Activated CD4-positive, alpha-beta T cell treated with anti-CD3 and anti-CD28 coated beads, Interleukin-2, amount 50 U/mL, for 48 hours (primary cell): ENCODE measurements around the gene CHTF18.

ENCODE experiments used
- DNase-seq, 2 experiments: peaks; one replicate each; pipeline ENCODE4 v3.0.0-alpha.2; 2020

Gene CHTF18

GRCh38 chr16:776824-777223 is 11.6 kb upstream of the CHTF18 start:
- no peak for DNase-seq

GRCh38 chr16:777826-778225 is 10.6 kb upstream of the CHTF18 start:
- DNase-seq: no peak

GRCh38 chr16:778447-778846 is 10.0 kb upstream of the CHTF18 start:
- DNase-seq: no peak

- DNase-seq: no peak
These were observed 9.4 kb upstream of the CHTF18 start for GRCh38 chr16:778909-779527.

- no peak for DNase-seq
These were observed 8.9 kb upstream of the CHTF18 start for GRCh38 chr16:779561-779960.

GRCh38 chr16:780296-780695 is 8.1 kb upstream of the CHTF18 start:
- no peak for DNase-seq

GRCh38 chr16:781346-782010 is 6.9 kb upstream of the CHTF18 start:
- no peak for DNase-seq

GRCh38 chr16:782258-782657 is 6.2 kb upstream of the CHTF18 start:
- no peak for DNase-seq

GRCh38 chr16:782766-783403 is 5.5 kb upstream of the CHTF18 start:
- DNase-seq: no peak

- DNase-seq: no peak
These were observed 4.8 kb upstream of the CHTF18 start for GRCh38 chr16:783404-784161.

- DNase-seq: no peak
These were observed 4.0 kb upstream of the CHTF18 start for GRCh38 chr16:784431-784830.

- DNase-seq: peak; percentile 82 to 84
These were observed 2.6 kb upstream of the CHTF18 start for GRCh38 chr16:785563-786535.

GRCh38 chr16:787321-787966 is 976 bp upstream of the CHTF18 start:
- DNase-seq: no peak

GRCh38 chr16:787978-788398 is 432 bp upstream of the CHTF18 start, which contains the start of gene RPUSD1:
Gene RPUSD1, minus strand, starts transcription at chr16:788381. Its CDS starts 644 bp downstream, at chr16:787737.
- no peak for DNase-seq

- DNase-seq: no peak
These were observed 901 bp downstream of the CHTF18 start for GRCh38 chr16:789191-789850.

GRCh38 chr16:790086-790485 is 1.7 kb downstream of the CHTF18 start:
- DNase-seq: no peak

- no peak for DNase-seq
These were observed 2.7 kb downstream of the CHTF18 start for GRCh38 chr16:791131-791530.

- no peak for DNase-seq
These were observed 4.0 kb downstream of the CHTF18 start for GRCh38 chr16:792221-792995.

- DNase-seq: no peak
These were observed 5.0 kb downstream of the CHTF18 start for GRCh38 chr16:793414-793813.

- no peak for DNase-seq
These were observed 5.8 kb downstream of the CHTF18 start for GRCh38 chr16:794091-794822.
